ENCODE results near the gene DRC7. TPM values are rescaled to one million over a fixed set of nuclear protein-coding genes. Genes with fewer than 3 reads are reported as not detected.

DRC7 gene
- total and polyA plus RNA-seq, 9 of the 15 experiments (the other 6 are each of a cell fraction or from before 2014, with no cell fraction given): 0.04 to 0.33 (median 0.12) TPM; not detected in 3

DNA sequence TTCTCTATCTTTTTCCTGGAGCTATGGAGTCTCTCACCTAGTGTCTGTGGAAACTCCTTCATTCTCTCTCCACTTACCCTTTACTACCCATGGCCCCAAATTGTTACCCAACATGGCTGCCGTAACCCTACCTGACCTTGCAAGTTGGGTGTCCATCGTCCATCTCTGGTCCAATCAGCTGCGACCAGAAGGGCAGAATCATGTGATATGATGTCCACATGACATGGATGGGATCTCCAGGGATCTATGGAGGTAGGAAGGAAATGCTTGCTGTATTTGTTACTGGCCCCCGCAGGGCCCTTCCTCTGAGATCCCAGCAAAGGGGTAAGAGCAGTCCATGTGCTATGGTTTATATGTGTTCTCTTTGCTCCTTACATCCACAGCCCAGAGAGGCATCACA is 8.0 kb upstream of the DRC7 start (continued):
- TF ChIP-seq, protein P1, sequence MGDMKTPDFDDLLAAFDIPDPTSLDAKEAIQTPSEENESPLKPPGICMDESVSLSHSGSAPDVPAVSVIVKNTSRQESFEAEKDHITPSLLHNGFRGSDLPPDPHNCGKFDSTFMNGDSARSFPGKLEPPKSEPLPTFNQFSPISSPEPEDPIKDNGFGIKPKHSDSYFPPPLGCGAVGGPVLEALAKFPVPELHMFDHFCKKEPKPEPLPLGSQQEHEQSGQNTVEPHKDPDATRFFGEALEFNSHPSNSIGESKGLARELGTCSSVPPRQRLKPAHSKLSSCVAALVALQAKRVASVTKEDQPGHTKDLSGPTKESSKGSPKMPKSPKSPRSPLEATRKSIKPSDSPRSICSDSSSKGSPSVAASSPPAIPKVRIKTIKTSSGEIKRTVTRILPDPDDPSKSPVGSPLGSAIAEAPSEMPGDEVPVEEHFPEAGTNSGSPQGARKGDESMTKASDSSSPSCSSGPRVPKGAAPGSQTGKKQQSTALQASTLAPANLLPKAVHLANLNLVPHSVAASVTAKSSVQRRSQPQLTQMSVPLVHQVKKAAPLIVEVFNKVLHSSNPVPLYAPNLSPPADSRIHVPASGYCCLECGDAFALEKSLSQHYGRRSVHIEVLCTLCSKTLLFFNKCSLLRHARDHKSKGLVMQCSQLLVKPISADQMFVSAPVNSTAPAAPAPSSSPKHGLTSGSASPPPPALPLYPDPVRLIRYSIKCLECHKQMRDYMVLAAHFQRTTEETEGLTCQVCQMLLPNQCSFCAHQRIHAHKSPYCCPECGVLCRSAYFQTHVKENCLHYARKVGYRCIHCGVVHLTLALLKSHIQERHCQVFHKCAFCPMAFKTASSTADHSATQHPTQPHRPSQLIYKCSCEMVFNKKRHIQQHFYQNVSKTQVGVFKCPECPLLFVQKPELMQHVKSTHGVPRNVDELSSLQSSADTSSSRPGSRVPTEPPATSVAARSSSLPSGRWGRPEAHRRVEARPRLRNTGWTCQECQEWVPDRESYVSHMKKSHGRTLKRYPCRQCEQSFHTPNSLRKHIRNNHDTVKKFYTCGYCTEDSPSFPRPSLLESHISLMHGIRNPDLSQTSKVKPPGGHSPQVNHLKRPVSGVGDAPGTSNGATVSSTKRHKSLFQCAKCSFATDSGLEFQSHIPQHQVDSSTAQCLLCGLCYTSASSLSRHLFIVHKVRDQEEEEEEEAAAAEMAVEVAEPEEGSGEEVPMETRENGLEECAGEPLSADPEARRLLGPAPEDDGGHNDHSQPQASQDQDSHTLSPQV (IDR thresholded peaks at IDR 0.05): 0 out of 2 replicates have a peak, but pooled peaks have one; percentile 33
- TF ChIP-seq, protein P2, sequence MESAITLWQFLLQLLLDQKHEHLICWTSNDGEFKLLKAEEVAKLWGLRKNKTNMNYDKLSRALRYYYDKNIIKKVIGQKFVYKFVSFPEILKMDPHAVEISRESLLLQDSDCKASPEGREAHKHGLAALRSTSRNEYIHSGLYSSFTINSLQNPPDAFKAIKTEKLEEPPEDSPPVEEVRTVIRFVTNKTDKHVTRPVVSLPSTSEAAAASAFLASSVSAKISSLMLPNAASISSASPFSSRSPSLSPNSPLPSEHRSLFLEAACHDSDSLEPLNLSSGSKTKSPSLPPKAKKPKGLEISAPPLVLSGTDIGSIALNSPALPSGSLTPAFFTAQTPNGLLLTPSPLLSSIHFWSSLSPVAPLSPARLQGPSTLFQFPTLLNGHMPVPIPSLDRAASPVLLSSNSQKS (CRISPR knock-in tag; IDR thresholded peaks at IDR 0.05): no peak
- TF ChIP-seq, protein P3, sequence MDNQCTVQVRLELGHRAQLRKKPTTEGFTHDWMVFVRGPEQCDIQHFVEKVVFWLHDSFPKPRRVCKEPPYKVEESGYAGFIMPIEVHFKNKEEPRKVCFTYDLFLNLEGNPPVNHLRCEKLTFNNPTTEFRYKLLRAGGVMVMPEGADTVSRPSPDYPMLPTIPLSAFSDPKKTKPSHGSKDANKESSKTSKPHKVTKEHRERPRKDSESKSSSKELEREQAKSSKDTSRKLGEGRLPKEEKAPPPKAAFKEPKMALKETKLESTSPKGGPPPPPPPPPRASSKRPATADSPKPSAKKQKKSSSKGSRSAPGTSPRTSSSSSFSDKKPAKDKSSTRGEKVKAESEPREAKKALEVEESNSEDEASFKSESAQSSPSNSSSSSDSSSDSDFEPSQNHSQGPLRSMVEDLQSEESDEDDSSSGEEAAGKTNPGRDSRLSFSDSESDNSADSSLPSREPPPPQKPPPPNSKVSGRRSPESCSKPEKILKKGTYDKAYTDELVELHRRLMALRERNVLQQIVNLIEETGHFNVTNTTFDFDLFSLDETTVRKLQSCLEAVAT (IDR thresholded peaks at IDR 0.05): no peak
- TF ChIP-seq, protein P4, sequence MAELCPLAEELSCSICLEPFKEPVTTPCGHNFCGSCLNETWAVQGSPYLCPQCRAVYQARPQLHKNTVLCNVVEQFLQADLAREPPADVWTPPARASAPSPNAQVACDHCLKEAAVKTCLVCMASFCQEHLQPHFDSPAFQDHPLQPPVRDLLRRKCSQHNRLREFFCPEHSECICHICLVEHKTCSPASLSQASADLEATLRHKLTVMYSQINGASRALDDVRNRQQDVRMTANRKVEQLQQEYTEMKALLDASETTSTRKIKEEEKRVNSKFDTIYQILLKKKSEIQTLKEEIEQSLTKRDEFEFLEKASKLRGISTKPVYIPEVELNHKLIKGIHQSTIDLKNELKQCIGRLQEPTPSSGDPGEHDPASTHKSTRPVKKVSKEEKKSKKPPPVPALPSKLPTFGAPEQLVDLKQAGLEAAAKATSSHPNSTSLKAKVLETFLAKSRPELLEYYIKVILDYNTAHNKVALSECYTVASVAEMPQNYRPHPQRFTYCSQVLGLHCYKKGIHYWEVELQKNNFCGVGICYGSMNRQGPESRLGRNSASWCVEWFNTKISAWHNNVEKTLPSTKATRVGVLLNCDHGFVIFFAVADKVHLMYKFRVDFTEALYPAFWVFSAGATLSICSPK (IDR thresholded peaks at IDR 0.05; ENCODE audit: borderline replicate concordance): no peak
- TF ChIP-seq, protein P5, sequence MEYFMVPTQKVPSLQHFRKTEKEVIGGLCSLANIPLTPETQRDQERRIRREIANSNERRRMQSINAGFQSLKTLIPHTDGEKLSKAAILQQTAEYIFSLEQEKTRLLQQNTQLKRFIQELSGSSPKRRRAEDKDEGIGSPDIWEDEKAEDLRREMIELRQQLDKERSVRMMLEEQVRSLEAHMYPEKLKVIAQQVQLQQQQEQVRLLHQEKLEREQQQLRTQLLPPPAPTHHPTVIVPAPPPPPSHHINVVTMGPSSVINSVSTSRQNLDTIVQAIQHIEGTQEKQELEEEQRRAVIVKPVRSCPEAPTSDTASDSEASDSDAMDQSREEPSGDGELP (CRISPR knock-in tag; IDR thresholded peaks at IDR 0.05; ENCODE audit: borderline replicate concordance): 0 out of 2 replicates have a peak, but pooled peaks have one; percentile 14
- TF ChIP-seq, protein P6, sequence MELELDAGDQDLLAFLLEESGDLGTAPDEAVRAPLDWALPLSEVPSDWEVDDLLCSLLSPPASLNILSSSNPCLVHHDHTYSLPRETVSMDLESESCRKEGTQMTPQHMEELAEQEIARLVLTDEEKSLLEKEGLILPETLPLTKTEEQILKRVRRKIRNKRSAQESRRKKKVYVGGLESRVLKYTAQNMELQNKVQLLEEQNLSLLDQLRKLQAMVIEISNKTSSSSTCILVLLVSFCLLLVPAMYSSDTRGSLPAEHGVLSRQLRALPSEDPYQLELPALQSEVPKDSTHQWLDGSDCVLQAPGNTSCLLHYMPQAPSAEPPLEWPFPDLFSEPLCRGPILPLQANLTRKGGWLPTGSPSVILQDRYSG (tag; conservative IDR thresholded peaks at IDR 0.05; ENCODE audit: low read depth): 0 out of 2 replicates have a peak, but pooled peaks have one; percentile 24
- TF ChIP-seq, protein P7, sequence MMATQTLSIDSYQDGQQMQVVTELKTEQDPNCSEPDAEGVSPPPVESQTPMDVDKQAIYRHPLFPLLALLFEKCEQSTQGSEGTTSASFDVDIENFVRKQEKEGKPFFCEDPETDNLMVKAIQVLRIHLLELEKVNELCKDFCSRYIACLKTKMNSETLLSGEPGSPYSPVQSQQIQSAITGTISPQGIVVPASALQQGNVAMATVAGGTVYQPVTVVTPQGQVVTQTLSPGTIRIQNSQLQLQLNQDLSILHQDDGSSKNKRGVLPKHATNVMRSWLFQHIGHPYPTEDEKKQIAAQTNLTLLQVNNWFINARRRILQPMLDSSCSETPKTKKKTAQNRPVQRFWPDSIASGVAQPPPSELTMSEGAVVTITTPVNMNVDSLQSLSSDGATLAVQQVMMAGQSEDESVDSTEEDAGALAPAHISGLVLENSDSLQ (IDR thresholded peaks at IDR 0.05): 0 out of 2 replicates have a peak, but pooled peaks have one; percentile 8
- TF ChIP-seq ETV6 (IDR thresholded peaks at IDR 0.05; ENCODE audit: borderline replicate concordance in 1 of 2, low read depth in 2 of 2, low read length in 1 of 2) (no peak), ETV6 (CRISPR knock-in tag; IDR thresholded peaks at IDR 0.05; ENCODE audit: borderline replicate concordance) (no peak), YY1 (IDR thresholded peaks at IDR 0.05; ENCODE audit: borderline replicate concordance in 1 of 3, control insufficient read depth in 1 of 3, extremely low read depth in 1 of 3, insufficient read depth in 3 of 3, insufficient read length in 1 of 3, insufficient replicate concordance in 2 of 3, low read depth in 1 of 3, low read length in 2 of 3) (peak in 1 of 3 experiments; percentile 35), MAFF (IDR thresholded peaks at IDR 0.05; ENCODE audit: low read length) (no peak), NR4A1 (CRISPR knock-in tag; IDR thresholded peaks at IDR 0.05) (no peak), NR4A1 (tag; IDR thresholded peaks at IDR 0.05) (0 out of 2 replicates have a peak, but pooled peaks have one; percentile 26), NFRKB (IDR thresholded peaks at IDR 0.05; ENCODE audit: low read depth) (peak; percentile 45; the same call in 1 of the 2 replicates)
